ENCODE data around the gene NUP62. TPM values are rescaled to one million over a fixed set of nuclear protein-coding genes. Genes with fewer than 3 reads are reported as not detected.

The NUP62 gene
- total RNA-seq, 1 donor from 2014 or later = 39.3 TPM

- Histone ChIP-seq H3K36me3 (no peaks in the 10 kb centered on the region), H3K27me3 (no peaks in the 10 kb centered on the region), H3K27ac (no peak overlapping the region), H3K9me3 (no peaks in the 10 kb centered on the region), H3K4me1 (peaks cover 19% of the 10 kb centered on the region), H3K4me3 (no peak overlapping the region)
- intact Hi-C loops (cut with DNase I) = no loop called here
- ATAC-seq = no peak
- DNase-seq = no peak
- TF ChIP-seq CTCF (IDR thresholded peaks at IDR 0.05) = no peak
Observed at GRCh38 chr19:49952906-49953305, 23.6 kb upstream of the NUP62 start.

GRCh38 chr19:49952479-49952836 is 23.2 kb upstream of the NUP62 start:
- intact Hi-C loops (cut with DNase I) = no loop called here
- no peaks in the 10 kb centered on the region for H3K36me3 ChIP-seq
- no peak for DNase-seq
- TF ChIP-seq CTCF (IDR thresholded peaks at IDR 0.05) = no peak
- H3K9me3 ChIP-seq = no peaks in the 10 kb centered on the region
- no peak for ATAC-seq
- H3K27ac ChIP-seq = no peak overlapping the region
- no peak overlapping the region for H3K4me3 ChIP-seq
- H3K4me1 ChIP-seq = peaks cover 19% of the 10 kb centered on the region
- no peaks in the 10 kb centered on the region for H3K27me3 ChIP-seq

GRCh38 chr19:49951806-49952478 is 22.6 kb upstream of the NUP62 start:
- H3K4me1 ChIP-seq = peaks cover 19% of the 10 kb centered on the region
- intact Hi-C loops (cut with DNase I) = no loop called here
- H3K36me3 ChIP-seq = no peaks in the 10 kb centered on the region
- no peaks in the 10 kb centered on the region for H3K9me3 ChIP-seq
- DNase-seq (no peak), ATAC-seq (no peak)
- H3K27me3 ChIP-seq = no peaks in the 10 kb centered on the region
- no peak for TF ChIP-seq CTCF (IDR thresholded peaks at IDR 0.05)
- no peak overlapping the region for H3K4me3 ChIP-seq
- no peak overlapping the region for H3K27ac ChIP-seq

- intact Hi-C loops (cut with DNase I) = no loop called here
- H3K9me3 ChIP-seq = no peaks in the 10 kb centered on the region
- H3K4me1 ChIP-seq = peaks cover 19% of the 10 kb centered on the region
- DNase-seq (no peak), ATAC-seq (no peak)
- H3K27me3 ChIP-seq = no peaks in the 10 kb centered on the region
- H3K4me3 ChIP-seq = no peak overlapping the region
- H3K27ac ChIP-seq = no peak overlapping the region
- no peak for TF ChIP-seq CTCF (IDR thresholded peaks at IDR 0.05)
- H3K36me3 ChIP-seq = no peaks in the 10 kb centered on the region
Observed at GRCh38 chr19:49950956-49951526, 21.7 kb upstream of the NUP62 start.

- intact Hi-C loops (cut with DNase I) = no loop called here
- Histone ChIP-seq H3K4me3 (no peak overlapping the region), H3K27me3 (no peaks in the 10 kb centered on the region), H3K4me1 (peaks cover 17% of the 10 kb centered on the region), H3K9me3 (no peaks in the 10 kb centered on the region), H3K27ac (no peak overlapping the region), H3K36me3 (no peaks in the 10 kb centered on the region)
- DNase-seq (no peak), ATAC-seq (no peak)
- no peak for TF ChIP-seq CTCF (IDR thresholded peaks at IDR 0.05)
Observed at GRCh38 chr19:49950590-49950948, 21.3 kb upstream of the NUP62 start.
